HepG2 (cell line): ENCODE results near the gene MAP2K3. TPM values are rescaled to one million over a fixed set of nuclear protein-coding genes. Genes with fewer than 3 reads are reported as not detected.

Source experiments
- IRX3 ChIP-seq: sonication (generic); formaldehyde crosslinking; IDR thresholded peaks from 2 replicates; pipeline ENCODE4 v1.8.1; 2023; ENCODE audit warnings: mild to moderate bottlenecking, low read depth, missing genetic modification reagents, borderline replicate concordance
- NR2F2 ChIP-seq: IDR thresholded peaks from 2 replicates; pipeline ENCODE4 v1.6.1; 2012; ENCODE audit warnings: low read depth, inconsistent platforms, borderline replicate concordance
- SAFB2 ChIP-seq: sonication (generic); formaldehyde crosslinking; IDR thresholded peaks from 2 replicates; pipeline ENCODE4 v1.5.1; 2020; ENCODE audit warnings: missing genetic modification reagents, low read depth, mild to moderate bottlenecking, borderline replicate concordance
- TAF1 ChIP-seq: sonication (generic); formaldehyde crosslinking; IDR thresholded peaks from 2 replicates; pipeline ENCODE4 v1.4.0; 2020; ENCODE audit warnings: missing genetic modification reagents
- ZNF180 ChIP-seq: sonication (generic); formaldehyde crosslinking; IDR thresholded peaks from 2 replicates; pipeline ENCODE4 v1.4.0; 2020; ENCODE audit warnings: low read depth, missing genetic modification reagents, borderline replicate concordance
- ZNF274 ChIP-seq: sonication (generic); formaldehyde crosslinking; IDR thresholded peaks from 2 replicates; pipeline ENCODE4 v1.5.1; 2020; ENCODE audit warnings: mild to moderate bottlenecking, missing genetic modification reagents
- ZNF550 ChIP-seq: sonication (generic); formaldehyde crosslinking; IDR thresholded peaks from 2 replicates; pipeline ENCODE4 v1.4.0; 2020; ENCODE audit warnings: mild to moderate bottlenecking, missing genetic modification reagents, borderline replicate concordance
- ZNF557 ChIP-seq: sonication (generic); formaldehyde crosslinking; IDR thresholded peaks from 2 replicates; pipeline ENCODE4 v1.4.0; 2020; ENCODE audit warnings: missing genetic modification reagents
- ZNF781 ChIP-seq: sonication (generic); formaldehyde crosslinking; IDR thresholded peaks from 2 replicates; pipeline ENCODE4 v1.5.1; 2020; ENCODE audit warnings: borderline replicate concordance, mild to moderate bottlenecking, missing genetic modification reagents; ENCODE audit errors: not compliant biosample characterization
- polyA plus RNA-seq, 8 experiments: library from polyadenylated mRNA; depleted of rRNA in 3 of 8; stranded (reverse) in 7 of 8; unstranded in 1 of 8; fragments of >200 nt; fragmentation: Illumina TruSeq in 4 of 8; extraction: Trizol in 4 of 8; gene quantifications; 2 replicates each; pipeline versions ENCODE4 v1.2.1 to v1.2.3, GENCODE V29; 2011 to 2016; ENCODE audit warnings: low read depth in 4 of 8, missing spikeins in 1 of 8, mixed read lengths in 1 of 8; ENCODE audit not compliant: insufficient read depth in 1 of 8
- total RNA-seq, 5 experiments: library from RNA; depleted of rRNA; stranded (reverse); fragments of >200 nt; fragmentation: Illumina TruSeq; extraction: Trizol; gene quantifications; 2 replicates each; pipeline ENCODE4 v1.2.3, GENCODE V29; 2016; ENCODE audit warnings: low read depth in 1 of 5
- TF ChIP-seq, protein P1 (sequence below): IDR thresholded peaks from 2 replicates; pipeline ENCODE4 v1.6.1; 2016; ENCODE audit warnings: control low read depth
- TF ChIP-seq, protein P2 (sequence below): sonication (generic); formaldehyde crosslinking; IDR thresholded peaks from 2 replicates; pipeline ENCODE4 v1.8.0; 2022; ENCODE audit warnings: missing genetic modification reagents, low read depth, mild to moderate bottlenecking, borderline replicate concordance
- TF ChIP-seq, protein P3 (sequence below): fragments of 450-650 bp; IDR thresholded peaks from 2 replicates; pipeline ENCODE4 v1.6.1; 2017
- TF ChIP-seq, protein P4 (sequence below): sonication (generic); formaldehyde crosslinking; IDR thresholded peaks from 2 replicates; pipeline ENCODE4 v1.4.0; 2020; ENCODE audit warnings: mild to moderate bottlenecking, missing genetic modification reagents
- TF ChIP-seq, protein P5 (sequence below): sonication (generic); formaldehyde crosslinking; IDR thresholded peaks from 2 replicates; pipeline ENCODE4 v1.5.0; 2020; ENCODE audit warnings: missing genetic modification reagents, mild to moderate bottlenecking, borderline replicate concordance
- TF ChIP-seq, protein P6 (sequence below): sonication (generic); formaldehyde crosslinking; IDR thresholded peaks from 2 replicates; pipeline ENCODE4 v1.4.0; 2020; ENCODE audit warnings: mild to moderate bottlenecking, missing genetic modification reagents, borderline replicate concordance
- TF ChIP-seq, protein P7 (sequence below): sonication (generic); formaldehyde crosslinking; IDR thresholded peaks from 2 replicates; pipeline ENCODE4 v1.9.0; 2022; ENCODE audit warnings: low read depth, missing genetic modification reagents

MAP2K3 gene
- total and polyA plus RNA-seq, 2 of the 13 experiments (the other 11 are each of a cell fraction or from before 2014, with no cell fraction given): 20.5 to 27.4 TPM

DNA sequence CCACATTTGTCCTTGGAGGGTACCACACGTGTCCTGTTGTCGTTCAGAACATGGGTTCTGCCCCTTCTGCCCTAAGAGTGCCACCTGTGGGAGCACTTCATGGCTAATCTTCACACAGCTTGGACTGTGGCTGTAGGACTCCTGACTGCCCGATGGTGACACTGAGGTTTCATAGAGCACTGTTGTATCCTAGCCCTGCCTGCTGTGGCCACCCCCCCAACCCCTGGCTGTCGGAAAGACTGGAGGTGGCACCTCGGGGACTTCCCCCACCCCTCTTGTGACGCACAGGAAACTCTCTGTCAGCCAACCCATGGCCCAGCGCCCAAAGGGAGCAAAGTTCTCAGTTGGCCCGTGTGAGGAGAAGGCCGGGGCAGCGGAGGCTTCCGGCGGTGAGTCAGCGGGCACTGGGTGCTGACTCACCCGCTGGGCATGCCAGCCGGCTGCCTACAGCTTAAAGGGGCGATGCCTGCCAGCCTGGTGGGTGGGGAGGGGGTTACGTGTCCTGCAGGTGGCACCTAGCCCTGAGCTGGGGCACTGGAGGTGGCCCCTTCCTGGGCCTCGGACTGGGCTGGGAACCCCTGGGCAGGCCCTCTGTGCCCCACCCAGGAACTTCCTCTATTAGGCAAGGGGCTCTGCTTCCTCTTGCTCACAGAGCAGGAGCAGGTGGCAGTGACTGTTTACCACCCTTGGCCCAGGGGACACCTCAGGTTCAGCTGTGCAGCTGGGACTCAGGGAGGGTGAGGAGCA is 3.4 kb downstream of the MAP2K3 start (continued):
- TF ChIP-seq, protein P1, sequence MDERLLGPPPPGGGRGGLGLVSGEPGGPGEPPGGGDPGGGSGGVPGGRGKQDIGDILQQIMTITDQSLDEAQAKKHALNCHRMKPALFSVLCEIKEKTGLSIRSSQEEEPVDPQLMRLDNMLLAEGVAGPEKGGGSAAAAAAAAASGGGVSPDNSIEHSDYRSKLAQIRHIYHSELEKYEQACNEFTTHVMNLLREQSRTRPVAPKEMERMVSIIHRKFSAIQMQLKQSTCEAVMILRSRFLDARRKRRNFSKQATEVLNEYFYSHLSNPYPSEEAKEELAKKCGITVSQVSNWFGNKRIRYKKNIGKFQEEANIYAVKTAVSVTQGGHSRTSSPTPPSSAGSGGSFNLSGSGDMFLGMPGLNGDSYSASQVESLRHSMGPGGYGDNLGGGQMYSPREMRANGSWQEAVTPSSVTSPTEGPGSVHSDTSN: no peak
- no peak for TF ChIP-seq TAF1 (CRISPR knock-in tag)
- TF ChIP-seq, protein P2, sequence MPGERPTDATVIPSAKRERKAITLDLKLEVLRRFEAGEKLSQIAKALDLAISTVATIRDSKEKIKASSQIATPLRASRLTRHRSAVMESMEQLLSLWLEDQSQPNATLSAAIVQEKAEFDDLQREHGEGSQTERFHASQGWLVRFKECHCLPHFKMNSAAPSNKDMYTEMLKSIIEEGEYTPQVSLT (CRISPR knock-in tag): no peak
- TF ChIP-seq ZNF274 (CRISPR knock-in tag): peak; percentile 11; the same call in 1 of the 2 replicates
- TF ChIP-seq, protein P3, sequence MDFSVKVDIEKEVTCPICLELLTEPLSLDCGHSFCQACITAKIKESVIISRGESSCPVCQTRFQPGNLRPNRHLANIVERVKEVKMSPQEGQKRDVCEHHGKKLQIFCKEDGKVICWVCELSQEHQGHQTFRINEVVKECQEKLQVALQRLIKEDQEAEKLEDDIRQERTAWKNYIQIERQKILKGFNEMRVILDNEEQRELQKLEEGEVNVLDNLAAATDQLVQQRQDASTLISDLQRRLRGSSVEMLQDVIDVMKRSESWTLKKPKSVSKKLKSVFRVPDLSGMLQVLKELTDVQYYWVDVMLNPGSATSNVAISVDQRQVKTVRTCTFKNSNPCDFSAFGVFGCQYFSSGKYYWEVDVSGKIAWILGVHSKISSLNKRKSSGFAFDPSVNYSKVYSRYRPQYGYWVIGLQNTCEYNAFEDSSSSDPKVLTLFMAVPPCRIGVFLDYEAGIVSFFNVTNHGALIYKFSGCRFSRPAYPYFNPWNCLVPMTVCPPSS: no peak
- no peak for TF ChIP-seq NR2F2
- TF ChIP-seq IRX3 (CRISPR knock-in tag): no peak
- TF ChIP-seq, protein P4, sequence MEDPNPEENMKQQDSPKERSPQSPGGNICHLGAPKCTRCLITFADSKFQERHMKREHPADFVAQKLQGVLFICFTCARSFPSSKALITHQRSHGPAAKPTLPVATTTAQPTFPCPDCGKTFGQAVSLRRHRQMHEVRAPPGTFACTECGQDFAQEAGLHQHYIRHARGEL (CRISPR knock-in tag): no peak
- TF ChIP-seq ZNF781 (CRISPR knock-in tag): peak; percentile 62
- no peak for TF ChIP-seq ZNF180
- no peak for TF ChIP-seq ZNF557 (CRISPR knock-in tag)
- TF ChIP-seq, protein P5, sequence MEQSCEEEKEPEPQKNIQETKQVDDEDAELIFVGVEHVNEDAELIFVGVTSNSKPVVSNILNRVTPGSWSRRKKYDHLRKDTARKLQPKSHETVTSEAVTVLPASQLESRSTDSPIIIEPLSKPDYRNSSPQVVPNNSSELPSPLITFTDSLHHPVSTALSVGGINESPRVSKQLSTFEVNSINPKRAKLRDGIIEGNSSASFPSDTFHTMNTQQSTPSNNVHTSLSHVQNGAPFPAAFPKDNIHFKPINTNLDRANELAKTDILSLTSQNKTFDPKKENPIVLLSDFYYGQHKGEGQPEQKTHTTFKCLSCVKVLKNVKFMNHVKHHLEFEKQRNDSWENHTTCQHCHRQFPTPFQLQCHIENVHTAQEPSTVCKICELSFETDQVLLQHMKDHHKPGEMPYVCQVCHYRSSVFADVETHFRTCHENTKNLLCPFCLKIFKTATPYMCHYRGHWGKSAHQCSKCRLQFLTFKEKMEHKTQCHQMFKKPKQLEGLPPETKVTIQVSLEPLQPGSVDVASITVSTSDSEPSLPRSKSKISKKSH (CRISPR knock-in tag): no peak
- TF ChIP-seq SAFB2 (CRISPR knock-in tag): no peak; the same call in 1 of the 2 replicates
- TF ChIP-seq, protein P6, sequence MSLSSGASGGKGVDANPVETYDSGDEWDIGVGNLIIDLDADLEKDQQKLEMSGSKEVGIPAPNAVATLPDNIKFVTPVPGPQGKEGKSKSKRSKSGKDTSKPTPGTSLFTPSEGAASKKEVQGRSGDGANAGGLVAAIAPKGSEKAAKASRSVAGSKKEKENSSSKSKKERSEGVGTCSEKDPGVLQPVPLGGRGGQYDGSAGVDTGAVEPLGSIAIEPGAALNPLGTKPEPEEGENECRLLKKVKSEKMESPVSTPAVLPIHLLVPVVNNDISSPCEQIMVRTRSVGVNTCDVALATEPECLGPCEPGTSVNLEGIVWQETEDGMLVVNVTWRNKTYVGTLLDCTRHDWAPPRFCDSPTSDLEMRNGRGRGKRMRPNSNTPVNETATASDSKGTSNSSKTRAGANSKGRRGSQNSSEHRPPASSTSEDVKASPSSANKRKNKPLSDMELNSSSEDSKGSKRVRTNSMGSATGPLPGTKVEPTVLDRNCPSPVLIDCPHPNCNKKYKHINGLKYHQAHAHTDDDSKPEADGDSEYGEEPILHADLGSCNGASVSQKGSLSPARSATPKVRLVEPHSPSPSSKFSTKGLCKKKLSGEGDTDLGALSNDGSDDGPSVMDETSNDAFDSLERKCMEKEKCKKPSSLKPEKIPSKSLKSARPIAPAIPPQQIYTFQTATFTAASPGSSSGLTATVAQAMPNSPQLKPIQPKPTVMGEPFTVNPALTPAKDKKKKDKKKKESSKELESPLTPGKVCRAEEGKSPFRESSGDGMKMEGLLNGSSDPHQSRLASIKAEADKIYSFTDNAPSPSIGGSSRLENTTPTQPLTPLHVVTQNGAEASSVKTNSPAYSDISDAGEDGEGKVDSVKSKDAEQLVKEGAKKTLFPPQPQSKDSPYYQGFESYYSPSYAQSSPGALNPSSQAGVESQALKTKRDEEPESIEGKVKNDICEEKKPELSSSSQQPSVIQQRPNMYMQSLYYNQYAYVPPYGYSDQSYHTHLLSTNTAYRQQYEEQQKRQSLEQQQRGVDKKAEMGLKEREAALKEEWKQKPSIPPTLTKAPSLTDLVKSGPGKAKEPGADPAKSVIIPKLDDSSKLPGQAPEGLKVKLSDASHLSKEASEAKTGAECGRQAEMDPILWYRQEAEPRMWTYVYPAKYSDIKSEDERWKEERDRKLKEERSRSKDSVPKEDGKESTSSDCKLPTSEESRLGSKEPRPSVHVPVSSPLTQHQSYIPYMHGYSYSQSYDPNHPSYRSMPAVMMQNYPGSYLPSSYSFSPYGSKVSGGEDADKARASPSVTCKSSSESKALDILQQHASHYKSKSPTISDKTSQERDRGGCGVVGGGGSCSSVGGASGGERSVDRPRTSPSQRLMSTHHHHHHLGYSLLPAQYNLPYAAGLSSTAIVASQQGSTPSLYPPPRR (CRISPR knock-in tag): no peak
- TF ChIP-seq, protein P7, sequence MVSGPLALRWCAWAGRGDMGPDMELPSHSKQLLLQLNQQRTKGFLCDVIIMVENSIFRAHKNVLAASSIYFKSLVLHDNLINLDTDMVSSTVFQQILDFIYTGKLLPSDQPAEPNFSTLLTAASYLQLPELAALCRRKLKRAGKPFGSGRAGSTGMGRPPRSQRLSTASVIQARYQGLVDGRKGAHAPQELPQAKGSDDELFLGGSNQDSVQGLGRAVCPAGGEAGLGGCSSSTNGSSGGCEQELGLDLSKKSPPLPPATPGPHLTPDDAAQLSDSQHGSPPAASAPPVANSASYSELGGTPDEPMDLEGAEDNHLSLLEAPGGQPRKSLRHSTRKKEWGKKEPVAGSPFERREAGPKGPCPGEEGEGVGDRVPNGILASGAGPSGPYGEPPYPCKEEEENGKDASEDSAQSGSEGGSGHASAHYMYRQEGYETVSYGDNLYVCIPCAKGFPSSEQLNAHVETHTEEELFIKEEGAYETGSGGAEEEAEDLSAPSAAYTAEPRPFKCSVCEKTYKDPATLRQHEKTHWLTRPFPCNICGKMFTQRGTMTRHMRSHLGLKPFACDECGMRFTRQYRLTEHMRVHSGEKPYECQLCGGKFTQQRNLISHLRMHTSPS (CRISPR knock-in tag): peak; percentile 100
- no peak for TF ChIP-seq ZNF550 (CRISPR knock-in tag)
